Upper lobe of left lung (tissue), 4 donors: ENCODE measurements around the gene TCTA.
A peak's percentile ranks its signal among the peaks of the same experiment; 100 is the strongest.

Source experiments
- POLR2A ChIP-seq, 4 donors: fragments of 450-650 bp; IDR thresholded peaks; one replicate each; pipeline ENCODE4 v1.5.1; 2016 to 2017; ENCODE audit warnings: antibody characterized with exemption in 4 of 4, mild to moderate bottlenecking in 2 of 4
- TF ChIP-seq, protein P1 (sequence below), 6 experiments: fragments of 450-650 bp in 4 of 6; fragments of 200-600 bp in 2 of 6; sonication (generic) in 2 of 6; IDR thresholded peaks; one replicate each; pipeline ENCODE4 v1.5.1; 2016 to 2019; ENCODE audit warnings: antibody characterized with exemption in 6 of 6

- TF ChIP-seq, protein P1, sequence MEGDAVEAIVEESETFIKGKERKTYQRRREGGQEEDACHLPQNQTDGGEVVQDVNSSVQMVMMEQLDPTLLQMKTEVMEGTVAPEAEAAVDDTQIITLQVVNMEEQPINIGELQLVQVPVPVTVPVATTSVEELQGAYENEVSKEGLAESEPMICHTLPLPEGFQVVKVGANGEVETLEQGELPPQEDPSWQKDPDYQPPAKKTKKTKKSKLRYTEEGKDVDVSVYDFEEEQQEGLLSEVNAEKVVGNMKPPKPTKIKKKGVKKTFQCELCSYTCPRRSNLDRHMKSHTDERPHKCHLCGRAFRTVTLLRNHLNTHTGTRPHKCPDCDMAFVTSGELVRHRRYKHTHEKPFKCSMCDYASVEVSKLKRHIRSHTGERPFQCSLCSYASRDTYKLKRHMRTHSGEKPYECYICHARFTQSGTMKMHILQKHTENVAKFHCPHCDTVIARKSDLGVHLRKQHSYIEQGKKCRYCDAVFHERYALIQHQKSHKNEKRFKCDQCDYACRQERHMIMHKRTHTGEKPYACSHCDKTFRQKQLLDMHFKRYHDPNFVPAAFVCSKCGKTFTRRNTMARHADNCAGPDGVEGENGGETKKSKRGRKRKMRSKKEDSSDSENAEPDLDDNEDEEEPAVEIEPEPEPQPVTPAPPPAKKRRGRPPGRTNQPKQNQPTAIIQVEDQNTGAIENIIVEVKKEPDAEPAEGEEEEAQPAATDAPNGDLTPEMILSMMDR (IDR thresholded peaks at IDR 0.05) = peak in 1 of 6 experiments; percentile 40
- peak; percentile 76 to 96 (median 90) for TF ChIP-seq POLR2A (IDR thresholded peaks at IDR 0.05)
Measured at GRCh38 chr3:49411968-49412631, at the start of gene TCTA, which contains the start of gene RHOA.
